Fibroblast of lung (primary cell): ENCODE data around the gene SBF2. TPM values are rescaled to one million over a fixed set of nuclear protein-coding genes. Genes with fewer than 3 reads are reported as not detected.

ENCODE experiments used
- DNase-seq, 2 donors: peaks; one replicate each; pipeline versions ENCODE4 v3.0.0 to v3.0.0-alpha.2; 2010; ENCODE audit warnings: low read depth in 2 of 2
- H2AFZ ChIP-seq: 2 replicates; pipeline ENCODE4 v1.5.1; 2012; ENCODE audit warnings: low read length, control low read depth, inconsistent platforms
- H3K27ac ChIP-seq: 2 replicates; pipeline ENCODE4 v1.5.1; 2011; ENCODE audit warnings: low read length, control low read depth; ENCODE audit not compliant: insufficient read depth
- H3K27me3 ChIP-seq: 2 replicates; pipeline ENCODE4 v1.5.1; 2011; ENCODE audit warnings: mild to moderate bottlenecking, low read length; ENCODE audit not compliant: control insufficient read depth, insufficient read depth
- H3K36me3 ChIP-seq: 2 replicates; pipeline ENCODE4 v1.5.1; 2011; ENCODE audit warnings: low read length; ENCODE audit not compliant: control insufficient read depth, insufficient read depth
- H3K4me1 ChIP-seq: 2 replicates; pipeline ENCODE4 v1.5.1; 2011; ENCODE audit warnings: low read length; ENCODE audit not compliant: control insufficient read depth, insufficient read depth; ENCODE audit errors: extremely low read depth
- H3K4me2 ChIP-seq: 2 replicates; pipeline ENCODE4 v1.5.1; 2011; ENCODE audit warnings: low read length, control low read depth; ENCODE audit not compliant: insufficient read depth; ENCODE audit errors: extremely low read depth
- H3K4me3 ChIP-seq, 4 experiments: fragments of 200-600 bp in 1 of 4; sonication (generic) in 1 of 4; replicated peaks in 1 of 4; 2 replicates each; pipeline ENCODE4 v1.5.1; 2011 to 2016; ENCODE audit warnings: low read length in 4 of 4, low read depth in 3 of 4, mild to moderate bottlenecking in 3 of 4, control low read depth in 2 of 4, inconsistent platforms in 1 of 4, mixed read lengths in 1 of 4; ENCODE audit not compliant: insufficient read depth in 1 of 4; ENCODE audit errors: control extremely low read depth in 1 of 4
- H3K79me2 ChIP-seq: 2 replicates; pipeline ENCODE4 v1.5.1; 2012; ENCODE audit warnings: mild to moderate bottlenecking, low read length, inconsistent platforms; ENCODE audit not compliant: control insufficient read depth, insufficient read depth
- H3K9ac ChIP-seq: 2 replicates; pipeline ENCODE4 v1.5.1; 2011; ENCODE audit warnings: mild to moderate bottlenecking, low read length, control low read depth; ENCODE audit not compliant: insufficient read depth
- H3K9me3 ChIP-seq: 2 replicates; pipeline ENCODE4 v1.5.1; 2012; ENCODE audit warnings: low read depth, low read length; ENCODE audit not compliant: control insufficient read depth, insufficient read depth
- H4K20me1 ChIP-seq: 2 replicates; pipeline ENCODE4 v1.5.1; 2011; ENCODE audit warnings: low read length; ENCODE audit not compliant: control insufficient read depth, insufficient read depth; ENCODE audit errors: extremely low read depth
- CTCF ChIP-seq, 2 donors: IDR thresholded peaks in 1 of 2; conservative IDR thresholded peaks in 1 of 2; 1 replicate in 1 of 2; 2 replicates in 1 of 2; pipeline ENCODE4 v1.5.1; 2011 to 2012; ENCODE audit warnings: low read length in 2 of 2, control low read depth in 1 of 2, inconsistent platforms in 1 of 2, low read depth in 1 of 2, mild to moderate bottlenecking in 1 of 2
- EZH2 ChIP-seq: IDR thresholded peaks from 2 replicates; pipeline ENCODE4 v1.5.1; 2012; ENCODE audit warnings: low read length, control low read depth, mild to moderate bottlenecking; ENCODE audit errors: missing control alignments
- polyA plus RNA-seq, 2 donors: library from polyadenylated mRNA; depleted of rRNA in 1 of 2; stranded (reverse) in 1 of 2; unstranded in 1 of 2; fragments of >200 nt; gene quantifications; 2 replicates each; pipeline ENCODE4 v1.2.1, GENCODE V29; 2011 to 2012; ENCODE audit warnings: missing spikeins in 1 of 2
- total RNA-seq: library from RNA; depleted of rRNA; stranded (reverse); fragments of >200 nt; gene quantifications from 2 replicates; pipeline ENCODE4 v1.2.1, GENCODE V29; 2014

SBF2 gene
- total and polyA plus RNA-seq, 2 donors (not counting 1 experiment from before 2014, with no cell fraction given) = 69.4 to 95.9 TPM

GRCh38 chr11:10029386-10030121 lies 264.5 kb downstream of the SBF2 start:
- no peak for DNase-seq
- no peaks in the 10 kb centered on the region for H3K36me3 ChIP-seq
- no peak overlapping the region for H3K27ac ChIP-seq
- H3K4me2 ChIP-seq = no peak overlapping the region
- H3K79me2 ChIP-seq = no peaks in the 10 kb centered on the region
- no peak overlapping the region for H3K9ac ChIP-seq
- H3K27me3 ChIP-seq = no peaks in the 10 kb centered on the region
- H3K9me3 ChIP-seq = no peaks in the 10 kb centered on the region
- no peaks in the 10 kb centered on the region for H4K20me1 ChIP-seq
- H3K4me1 ChIP-seq = peaks cover 2% of the 10 kb centered on the region
- H3K4me3 ChIP-seq = no peak overlapping the region
- H2AFZ ChIP-seq = no peak overlapping the region
- TF ChIP-seq EZH2 = no peak
- TF ChIP-seq CTCF (conservative IDR thresholded peaks at IDR 0.05 in 1 of 2, IDR thresholded peaks at IDR 0.05 in 1 of 2; ENCODE audit: low read depth in 1 of 2, low read length in 2 of 2) = no peak

DNA sequence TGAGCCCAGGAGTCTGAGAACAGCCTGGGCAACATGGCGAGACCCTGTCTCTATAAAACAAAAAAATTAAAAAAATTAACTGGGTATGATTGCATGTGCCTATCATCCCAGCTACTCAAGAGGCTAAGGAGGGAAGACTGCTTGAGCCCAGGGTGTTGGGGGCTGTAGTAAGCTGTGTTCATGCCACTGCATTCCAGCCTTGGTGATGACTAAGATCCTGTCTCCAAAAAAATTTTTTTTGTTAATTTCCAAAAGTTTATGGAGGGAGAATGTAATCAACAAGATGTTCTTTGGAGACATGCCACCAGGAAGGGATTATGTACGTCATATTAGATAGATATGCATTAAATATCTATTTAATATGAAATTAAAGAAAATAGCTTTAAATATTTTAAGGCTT lies 267.5 kb downstream of the SBF2 start:
- Histone ChIP-seq H2AFZ (no peak overlapping the region), H3K9ac (no peak overlapping the region), H3K27ac (no peak overlapping the region), H3K4me3 (no peak overlapping the region), H3K27me3 (no peaks in the 10 kb centered on the region), H3K36me3 (peaks cover 2% of the 10 kb centered on the region), H4K20me1 (no peaks in the 10 kb centered on the region), H3K4me1 (peaks cover 2% of the 10 kb centered on the region), H3K4me2 (no peak overlapping the region), H3K79me2 (no peaks in the 10 kb centered on the region), H3K9me3 (no peaks in the 10 kb centered on the region)
- no peak for TF ChIP-seq CTCF (conservative IDR thresholded peaks at IDR 0.05 in 1 of 2, IDR thresholded peaks at IDR 0.05 in 1 of 2; ENCODE audit: low read depth in 1 of 2, low read length in 2 of 2)
- no peak for TF ChIP-seq EZH2
- peak; percentile 42 to 54 for DNase-seq

DNA sequence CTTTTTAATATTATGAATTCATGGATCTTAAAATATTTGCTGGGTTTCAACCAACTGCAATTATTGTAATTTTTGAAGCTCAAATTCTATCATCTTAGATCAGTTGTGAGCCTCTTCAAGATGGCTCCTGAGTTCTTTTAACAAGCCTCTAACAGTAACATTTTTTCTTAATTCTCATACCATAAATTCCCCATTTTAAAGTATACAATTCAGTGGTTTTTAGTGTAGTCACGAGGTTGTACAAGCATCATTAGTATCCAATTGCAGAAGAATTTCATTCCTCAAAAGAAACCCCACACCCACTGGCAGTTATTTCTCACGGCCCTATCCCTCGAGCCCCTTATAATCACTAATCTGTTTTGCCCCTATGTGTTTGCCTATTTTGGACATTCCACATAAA lies 270.8 kb downstream of the SBF2 start:
- no peaks in the 10 kb centered on the region for H3K9me3 ChIP-seq
- no peak for TF ChIP-seq EZH2
- TF ChIP-seq CTCF (conservative IDR thresholded peaks at IDR 0.05 in 1 of 2, IDR thresholded peaks at IDR 0.05 in 1 of 2; ENCODE audit: low read depth in 1 of 2, low read length in 2 of 2) = no peak
- H4K20me1 ChIP-seq = no peaks in the 10 kb centered on the region
- no peaks in the 10 kb centered on the region for H3K27me3 ChIP-seq
- no peaks in the 10 kb centered on the region for H3K4me1 ChIP-seq
- H3K4me2 ChIP-seq = no peak overlapping the region
- DNase-seq = peak in 1 of 2 donors; percentile 35
- H3K9ac ChIP-seq = no peak overlapping the region
- H2AFZ ChIP-seq = no peak overlapping the region
- H3K79me2 ChIP-seq = no peaks in the 10 kb centered on the region
- H3K27ac ChIP-seq = no peak overlapping the region
- no peak overlapping the region for H3K4me3 ChIP-seq
- peaks cover 2% of the 10 kb centered on the region for H3K36me3 ChIP-seq
